Measurements from ENCODE around the gene TEAD1.
A peak's percentile ranks its signal among the peaks of the same experiment; 100 is the strongest.

Gene TEAD1

GRCh38 chr11:12859872-12860657 lies 185.8 kb downstream of the TEAD1 start:
- no peak for DNase-seq (ENCODE audit: low read depth)
- H3K4me3 ChIP-seq (ENCODE audit: control insufficient read depth, low read depth, low read length) = no peak overlapping the region
- TF ChIP-seq, protein P1, sequence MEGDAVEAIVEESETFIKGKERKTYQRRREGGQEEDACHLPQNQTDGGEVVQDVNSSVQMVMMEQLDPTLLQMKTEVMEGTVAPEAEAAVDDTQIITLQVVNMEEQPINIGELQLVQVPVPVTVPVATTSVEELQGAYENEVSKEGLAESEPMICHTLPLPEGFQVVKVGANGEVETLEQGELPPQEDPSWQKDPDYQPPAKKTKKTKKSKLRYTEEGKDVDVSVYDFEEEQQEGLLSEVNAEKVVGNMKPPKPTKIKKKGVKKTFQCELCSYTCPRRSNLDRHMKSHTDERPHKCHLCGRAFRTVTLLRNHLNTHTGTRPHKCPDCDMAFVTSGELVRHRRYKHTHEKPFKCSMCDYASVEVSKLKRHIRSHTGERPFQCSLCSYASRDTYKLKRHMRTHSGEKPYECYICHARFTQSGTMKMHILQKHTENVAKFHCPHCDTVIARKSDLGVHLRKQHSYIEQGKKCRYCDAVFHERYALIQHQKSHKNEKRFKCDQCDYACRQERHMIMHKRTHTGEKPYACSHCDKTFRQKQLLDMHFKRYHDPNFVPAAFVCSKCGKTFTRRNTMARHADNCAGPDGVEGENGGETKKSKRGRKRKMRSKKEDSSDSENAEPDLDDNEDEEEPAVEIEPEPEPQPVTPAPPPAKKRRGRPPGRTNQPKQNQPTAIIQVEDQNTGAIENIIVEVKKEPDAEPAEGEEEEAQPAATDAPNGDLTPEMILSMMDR (IDR thresholded peaks at IDR 0.05; ENCODE audit: control insufficient read depth, insufficient read depth, low read depth, low read length, missing control alignments) = no peak

DNA sequence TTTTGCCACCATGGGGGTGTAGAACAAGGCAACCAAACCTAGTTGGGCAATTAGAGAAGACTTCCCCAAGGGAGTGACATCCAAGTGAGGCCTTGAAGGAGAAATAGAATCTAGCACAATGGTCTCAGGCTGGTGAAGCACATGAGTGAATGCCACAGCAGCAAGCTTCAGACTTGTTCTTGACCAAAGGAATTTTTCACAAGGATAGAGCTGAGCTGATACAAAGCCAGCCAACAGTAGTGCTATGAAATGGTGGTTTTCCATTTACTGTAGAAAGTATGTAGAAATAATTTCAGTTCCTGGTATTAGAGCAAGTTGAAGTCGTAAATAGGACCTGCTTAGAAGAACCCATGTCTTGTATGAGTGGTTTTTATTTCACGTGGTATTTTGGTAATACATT lies 186.6 kb downstream of the TEAD1 start:
- TF ChIP-seq, protein P1 (IDR thresholded peaks at IDR 0.05; ENCODE audit: control insufficient read depth, insufficient read depth, low read depth, low read length, missing control alignments) = no peak
- peak; percentile 29 for DNase-seq (ENCODE audit: low read depth)
- no peak overlapping the region for H3K4me3 ChIP-seq (ENCODE audit: control insufficient read depth, low read depth, low read length)

DNA sequence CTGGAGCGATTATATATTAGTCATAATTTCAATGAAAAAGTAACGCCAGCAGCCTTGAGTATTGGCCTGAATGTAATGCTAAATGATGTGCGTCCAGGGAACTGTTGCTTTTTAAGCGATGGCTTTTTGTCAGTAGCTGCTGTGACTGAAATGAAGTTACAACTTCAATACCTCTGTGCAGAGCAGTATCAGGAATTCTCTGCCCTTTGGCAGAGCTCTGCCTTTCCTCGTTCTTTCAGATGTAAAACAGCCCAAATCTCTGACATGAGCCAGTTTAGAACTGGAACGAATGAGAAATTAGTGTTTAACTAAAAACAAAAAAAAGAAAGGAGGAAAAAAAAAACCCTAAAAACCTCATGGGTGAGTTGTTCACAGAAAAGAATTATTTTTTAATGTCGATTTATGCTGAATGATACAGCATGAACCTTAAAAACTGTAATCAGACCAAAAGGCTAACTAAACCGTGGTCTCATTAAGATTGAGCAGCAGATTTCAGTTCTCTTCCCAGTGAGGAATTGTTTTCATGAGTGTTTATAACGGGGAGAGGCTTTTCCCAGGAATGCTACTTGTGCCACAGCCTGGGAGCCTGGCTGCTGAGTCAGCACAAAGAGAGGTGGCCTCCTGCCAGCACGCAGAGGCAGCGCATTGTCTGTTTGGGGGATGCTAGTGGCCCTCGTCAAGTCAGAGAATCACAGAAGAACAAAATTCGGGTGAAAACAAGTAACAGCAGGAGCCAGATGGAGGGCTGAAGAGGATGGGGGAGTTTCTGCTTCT lies 188.7 kb downstream of the TEAD1 start:
- H3K4me3 ChIP-seq (ENCODE audit: control insufficient read depth, low read depth, low read length) = no peak overlapping the region
- TF ChIP-seq, protein P1 (IDR thresholded peaks at IDR 0.05; ENCODE audit: control insufficient read depth, insufficient read depth, low read depth, low read length, missing control alignments) = no peak
- peak; percentile 60 for DNase-seq (ENCODE audit: low read depth)

- H3K4me3 ChIP-seq (ENCODE audit: control insufficient read depth, low read depth, low read length) = no peak overlapping the region
- DNase-seq (ENCODE audit: low read depth) = no peak
- TF ChIP-seq, protein P1 (IDR thresholded peaks at IDR 0.05; ENCODE audit: control insufficient read depth, insufficient read depth, low read depth, low read length, missing control alignments) = no peak
Observed at GRCh38 chr11:12863605-12864121, 189.4 kb downstream of the TEAD1 start.

DNA sequence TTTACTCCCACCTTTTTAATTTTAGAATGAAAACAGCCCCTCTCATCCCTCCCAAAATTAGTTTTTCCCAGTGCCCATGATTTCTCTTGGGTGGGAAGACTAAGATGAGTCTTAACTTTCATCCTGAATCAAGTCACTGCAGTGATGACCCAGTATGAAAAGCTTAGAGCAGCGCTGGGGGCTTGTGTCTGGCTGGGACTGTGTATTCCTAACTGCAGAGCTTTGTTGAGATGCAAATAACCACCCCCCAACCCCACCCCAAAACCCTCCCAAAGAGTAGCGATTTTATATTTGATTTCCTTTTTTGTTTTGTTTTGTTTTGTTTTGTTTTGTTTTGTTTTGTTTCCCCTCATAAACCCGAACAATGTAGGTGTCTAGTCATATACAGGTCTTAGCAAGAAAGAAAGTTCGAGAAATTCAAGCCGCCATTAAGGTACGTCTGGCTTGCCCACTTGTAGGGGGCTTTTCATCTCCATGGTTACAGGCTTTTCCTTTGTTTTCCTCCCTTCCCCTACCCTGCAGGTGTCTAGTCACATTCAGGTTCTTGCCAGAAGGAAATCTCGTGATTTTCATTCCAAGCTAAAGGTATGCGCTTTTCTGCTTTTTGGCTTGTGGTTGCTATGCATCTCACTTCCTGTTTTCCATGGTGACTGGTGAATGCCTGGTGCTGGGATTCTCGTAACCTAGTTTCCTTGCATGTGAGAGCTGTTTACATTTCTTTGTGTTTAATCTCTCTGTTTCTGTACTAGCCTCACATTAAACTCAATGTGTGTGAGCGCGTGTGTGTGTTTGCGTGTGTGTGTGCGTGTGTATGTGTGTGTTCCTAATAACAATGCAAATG lies 190.3 kb downstream of the TEAD1 start:
- H3K4me3 ChIP-seq (ENCODE audit: control insufficient read depth, low read depth, low read length) = no peak overlapping the region
- peak; percentile 27 for DNase-seq (ENCODE audit: low read depth)

More for the DNA sequence above, 190.3 kb downstream of the TEAD1 start:
- TF ChIP-seq, protein P1 (IDR thresholded peaks at IDR 0.05; ENCODE audit: control insufficient read depth, insufficient read depth, low read depth, low read length, missing control alignments) = no peak
